Measurements from ENCODE around the gene ZNF213.
A peak's percentile ranks its signal among the peaks of the same experiment; 100 is the strongest.

The ZNF213 gene

DNA sequence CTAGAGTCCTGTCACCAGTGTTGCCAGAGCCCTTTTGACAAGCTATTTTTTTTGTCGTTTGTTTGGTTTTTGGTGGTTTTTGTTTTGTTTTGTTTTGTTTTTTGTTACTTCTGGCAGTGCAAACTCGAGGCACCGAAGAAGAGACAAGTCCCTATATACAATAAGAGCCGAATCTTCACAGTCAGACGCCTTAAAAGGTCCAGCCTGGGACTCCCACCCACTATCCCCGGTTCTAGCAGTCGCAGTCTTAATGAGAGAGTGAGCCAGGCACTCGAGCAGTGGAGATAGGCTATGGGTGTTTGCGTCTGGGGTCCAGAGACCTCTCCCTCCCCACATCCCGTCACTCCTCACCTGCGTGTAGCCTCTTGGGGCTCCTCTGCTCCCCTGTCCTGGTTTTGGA lies 55.0 kb downstream of the ZNF213 start:
- POLR2A ChIA-PET: interaction anchor here (1.7 to 2.8 kb wide), 3 partner anchors 18 to 211 kb away, joined by 5 to 29 read pairs (median 6); partner anchors contain the start of genes ZNF174 and ZSCAN32
- CTCF ChIA-PET: interaction anchor here (0.7 kb wide), 1 partner anchor 727 kb away, joined by 3 read pairs; no protein-coding TSS in a partner anchor

DNA sequence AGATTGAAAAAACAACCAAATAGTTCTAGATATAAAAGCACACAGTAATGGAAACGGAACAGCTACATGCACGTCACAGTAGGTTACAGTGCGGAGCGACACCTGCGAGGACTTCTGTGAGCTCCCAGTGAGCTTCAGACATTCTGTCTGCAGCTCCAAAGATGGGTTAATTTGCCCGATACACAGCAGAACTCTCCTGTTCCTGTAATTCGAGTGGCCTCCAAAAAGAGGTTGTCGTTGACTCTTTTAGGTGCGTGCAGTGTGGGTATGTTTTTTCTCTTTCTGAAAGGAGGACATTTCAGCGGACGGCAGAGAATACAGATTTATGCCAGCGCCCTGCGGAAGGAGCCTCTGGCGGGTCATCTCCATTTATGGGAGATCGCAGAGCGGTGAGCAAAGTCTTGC lies 56.1 kb downstream of the ZNF213 start:
- ChIA-PET CTCF (interaction anchor here (0.5 kb wide), 1 partner anchor 19 kb away, joined by 3 read pairs; no protein-coding TSS in a partner anchor), POLR2A (interaction anchor here (1.1 to 2.0 kb wide), 3 partner anchors 19 to 93 kb away, joined by 3 to 8 read pairs (median 7); partner anchors contain the start of gene ZNF263)
- Histone ChIP-seq H3K4me3 (ENCODE audit: low read depth, low read length) (peak overlapping the region; percentile 19), H3K9me3 (ENCODE audit: control insufficient read depth, insufficient read depth, low read depth, low read length) (no peaks in the 10 kb centered on the region), H3K36me3 (ENCODE audit: control insufficient read depth in 2 of 2, insufficient read depth in 1 of 2, low read length in 2 of 2) (no peaks in the 10 kb centered on the region), H3K27ac (ENCODE audit: extremely low read depth, low read depth, low read length) (no peak overlapping the region), H3K4me1 (ENCODE audit: control insufficient read depth, insufficient read depth, low read length) (no peaks in the 10 kb centered on the region)
- TF ChIP-seq ZNF2 (tag by site-specific recombination; IDR thresholded peaks at IDR 0.05) (no peak), HOXA7 (CRISPR knock-in tag; IDR thresholded peaks at IDR 0.05; ENCODE audit: borderline replicate concordance) (no peak), ZNF580 (tag by site-specific recombination; IDR thresholded peaks at IDR 0.05) (no peak), OSR2 (tag by site-specific recombination; IDR thresholded peaks at IDR 0.05) (peak; percentile 36; the same call in 1 of the 2 replicates), YY2 (tag by site-specific recombination; IDR thresholded peaks at IDR 0.05) (no peak), ZNF133 (tag by site-specific recombination; IDR thresholded peaks at IDR 0.05) (no peak), ZNF366 (tag by site-specific recombination; conservative IDR thresholded peaks at IDR 0.05) (no peak), ZNF433 (tag by site-specific recombination; IDR thresholded peaks at IDR 0.05; ENCODE audit: low read depth) (no peak), ZFP41 (tag by site-specific recombination; IDR thresholded peaks at IDR 0.05; ENCODE audit: borderline replicate concordance) (no peak), ZNF768 (tag by site-specific recombination; IDR thresholded peaks at IDR 0.05) (0 out of 2 replicates have a peak, but pooled peaks have one; percentile 28), ZNF341 (tag by site-specific recombination; IDR thresholded peaks at IDR 0.05; ENCODE audit: low read depth) (peak; percentile 71), ZNF707 (tag by site-specific recombination; IDR thresholded peaks at IDR 0.05) (no peak), REPIN1 (tag by site-specific recombination; IDR thresholded peaks at IDR 0.05; ENCODE audit: low read depth) (no peak), ZNF555 (tag by site-specific recombination; conservative IDR thresholded peaks at IDR 0.05) (no peak), KLF1 (tag by site-specific recombination; IDR thresholded peaks at IDR 0.05) (no peak)
- TF ChIP-seq, protein P1, sequence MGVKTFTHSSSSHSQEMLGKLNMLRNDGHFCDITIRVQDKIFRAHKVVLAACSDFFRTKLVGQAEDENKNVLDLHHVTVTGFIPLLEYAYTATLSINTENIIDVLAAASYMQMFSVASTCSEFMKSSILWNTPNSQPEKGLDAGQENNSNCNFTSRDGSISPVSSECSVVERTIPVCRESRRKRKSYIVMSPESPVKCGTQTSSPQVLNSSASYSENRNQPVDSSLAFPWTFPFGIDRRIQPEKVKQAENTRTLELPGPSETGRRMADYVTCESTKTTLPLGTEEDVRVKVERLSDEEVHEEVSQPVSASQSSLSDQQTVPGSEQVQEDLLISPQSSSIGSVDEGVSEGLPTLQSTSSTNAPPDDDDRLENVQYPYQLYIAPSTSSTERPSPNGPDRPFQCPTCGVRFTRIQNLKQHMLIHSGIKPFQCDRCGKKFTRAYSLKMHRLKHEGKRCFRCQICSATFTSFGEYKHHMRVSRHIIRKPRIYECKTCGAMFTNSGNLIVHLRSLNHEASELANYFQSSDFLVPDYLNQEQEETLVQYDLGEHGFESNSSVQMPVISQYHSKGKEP (tag by site-specific recombination; IDR thresholded peaks at IDR 0.05): no peak

More for the DNA sequence above, 55.0 kb downstream of the ZNF213 start:
- TF ChIP-seq ZNF146 (tag by site-specific recombination; IDR thresholded peaks at IDR 0.05): no peak
- TF ChIP-seq ZBTB17 (tag by site-specific recombination; IDR thresholded peaks at IDR 0.05): 0 out of 2 replicates have a peak, but pooled peaks have one; percentile 5
- no peak for TF ChIP-seq ZNF324 (tag by site-specific recombination; IDR thresholded peaks at IDR 0.05)
- no peak for TF ChIP-seq ZNF37A (tag by site-specific recombination; IDR thresholded peaks at IDR 0.05)
- no peak for TF ChIP-seq ZNF776 (tag by site-specific recombination; IDR thresholded peaks at IDR 0.05; ENCODE audit: borderline replicate concordance)
- no peak for TF ChIP-seq ZNF473 (tag by site-specific recombination; IDR thresholded peaks at IDR 0.05)
- TF ChIP-seq HIC1 (tag by site-specific recombination; IDR thresholded peaks at IDR 0.05): no peak
- TF ChIP-seq ZNF266 (tag by site-specific recombination; IDR thresholded peaks at IDR 0.05; ENCODE audit: low read depth): no peak
- TF ChIP-seq ZNF112 (tag by site-specific recombination; IDR thresholded peaks at IDR 0.05): no peak
- no peak for TF ChIP-seq ZNF16 (tag by site-specific recombination; IDR thresholded peaks at IDR 0.05; ENCODE audit: low read depth)
- 0 out of 2 replicates have a peak, but pooled peaks have one; percentile 1 for TF ChIP-seq ZNF580 (tag by site-specific recombination; IDR thresholded peaks at IDR 0.05)
- TF ChIP-seq, protein P2, sequence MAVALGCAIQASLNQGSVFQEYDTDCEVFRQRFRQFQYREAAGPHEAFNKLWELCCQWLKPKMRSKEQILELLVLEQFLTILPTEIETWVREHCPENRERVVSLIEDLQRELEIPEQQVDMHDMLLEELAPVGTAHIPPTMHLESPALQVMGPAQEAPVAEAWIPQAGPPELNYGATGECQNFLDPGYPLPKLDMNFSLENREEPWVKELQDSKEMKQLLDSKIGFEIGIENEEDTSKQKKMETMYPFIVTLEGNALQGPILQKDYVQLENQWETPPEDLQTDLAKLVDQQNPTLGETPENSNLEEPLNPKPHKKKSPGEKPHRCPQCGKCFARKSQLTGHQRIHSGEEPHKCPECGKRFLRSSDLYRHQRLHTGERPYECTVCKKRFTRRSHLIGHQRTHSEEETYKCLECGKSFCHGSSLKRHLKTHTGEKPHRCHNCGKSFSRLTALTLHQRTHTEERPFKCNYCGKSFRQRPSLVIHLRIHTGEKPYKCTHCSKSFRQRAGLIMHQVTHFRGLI (tag by site-specific recombination; IDR thresholded peaks at IDR 0.05): no peak
- TF ChIP-seq ZNF692 (tag by site-specific recombination; IDR thresholded peaks at IDR 0.05): no peak
- no peak for TF ChIP-seq GFI1B (tag by site-specific recombination; IDR thresholded peaks at IDR 0.05)
- TF ChIP-seq ZNF558 (tag by site-specific recombination; IDR thresholded peaks at IDR 0.05): 0 out of 2 replicates have a peak, but pooled peaks have one; percentile 4
- no peak overlapping the region for H3K27ac ChIP-seq (ENCODE audit: extremely low read depth, low read depth, low read length)
- H3K9me3 ChIP-seq (ENCODE audit: control insufficient read depth, insufficient read depth, low read depth, low read length): no peaks in the 10 kb centered on the region
- H3K36me3 ChIP-seq (ENCODE audit: control insufficient read depth in 2 of 2, insufficient read depth in 1 of 2, low read length in 2 of 2): no peaks in the 10 kb centered on the region
- H3K4me1 ChIP-seq (ENCODE audit: control insufficient read depth, insufficient read depth, low read length): no peaks in the 10 kb centered on the region
- peak overlapping the region; percentile 77 for H3K4me3 ChIP-seq (ENCODE audit: low read depth, low read length)

Measured in HEK293 (cell line).